AG04449 (cell line): ENCODE data around the gene IFT122.
"Not testable (repeated sequence)": the region's sequence is repeated elsewhere in the genome, so short reads cannot be mapped to it uniquely, and the experiment has no call there.

ENCODE experiments used
- CTCF ChIA-PET: fragments of 350-600 bp; formaldehyde crosslinking; extraction: SDS; loops from one replicate; lab custom pipeline; 2021; ENCODE audit warnings: antibody characterized with exemption; lab: Yijun Ruan, JAX
- POLR2A ChIA-PET: fragments of 400-600, 350-600 bp; formaldehyde crosslinking; extraction: SDS; loops from one replicate; lab custom pipeline; 2020; ENCODE audit warnings: antibody characterized with exemption, inconsistent platforms; lab: Yijun Ruan, JAX
- DNase-seq: peaks from one replicate; pipeline ENCODE4 v3.0.0-alpha.2; 2010; ENCODE audit warnings: low read depth, low spot score
- H3K4me3 ChIP-seq: 2 replicates; pipeline ENCODE4 v1.5.1; 2011; ENCODE audit warnings: low read depth, mild to moderate bottlenecking, control low read depth, low read length
- TF ChIP-seq, protein P1 (sequence below): IDR thresholded peaks from one replicate; pipeline ENCODE4 v1.5.1; 2011; ENCODE audit warnings: mild to moderate bottlenecking, moderate library complexity, low read length, control low read depth, inconsistent platforms; ENCODE audit not compliant: insufficient read depth; ENCODE audit errors: missing control alignments

Gene IFT122

GRCh38 chr3:129491794-129492193 lies 51.8 kb downstream of the IFT122 start:
- POLR2A ChIA-PET = no interaction called here
- TF ChIP-seq, protein P1, sequence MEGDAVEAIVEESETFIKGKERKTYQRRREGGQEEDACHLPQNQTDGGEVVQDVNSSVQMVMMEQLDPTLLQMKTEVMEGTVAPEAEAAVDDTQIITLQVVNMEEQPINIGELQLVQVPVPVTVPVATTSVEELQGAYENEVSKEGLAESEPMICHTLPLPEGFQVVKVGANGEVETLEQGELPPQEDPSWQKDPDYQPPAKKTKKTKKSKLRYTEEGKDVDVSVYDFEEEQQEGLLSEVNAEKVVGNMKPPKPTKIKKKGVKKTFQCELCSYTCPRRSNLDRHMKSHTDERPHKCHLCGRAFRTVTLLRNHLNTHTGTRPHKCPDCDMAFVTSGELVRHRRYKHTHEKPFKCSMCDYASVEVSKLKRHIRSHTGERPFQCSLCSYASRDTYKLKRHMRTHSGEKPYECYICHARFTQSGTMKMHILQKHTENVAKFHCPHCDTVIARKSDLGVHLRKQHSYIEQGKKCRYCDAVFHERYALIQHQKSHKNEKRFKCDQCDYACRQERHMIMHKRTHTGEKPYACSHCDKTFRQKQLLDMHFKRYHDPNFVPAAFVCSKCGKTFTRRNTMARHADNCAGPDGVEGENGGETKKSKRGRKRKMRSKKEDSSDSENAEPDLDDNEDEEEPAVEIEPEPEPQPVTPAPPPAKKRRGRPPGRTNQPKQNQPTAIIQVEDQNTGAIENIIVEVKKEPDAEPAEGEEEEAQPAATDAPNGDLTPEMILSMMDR = no peak
- H3K4me3 ChIP-seq = no peak overlapping the region

DNA sequence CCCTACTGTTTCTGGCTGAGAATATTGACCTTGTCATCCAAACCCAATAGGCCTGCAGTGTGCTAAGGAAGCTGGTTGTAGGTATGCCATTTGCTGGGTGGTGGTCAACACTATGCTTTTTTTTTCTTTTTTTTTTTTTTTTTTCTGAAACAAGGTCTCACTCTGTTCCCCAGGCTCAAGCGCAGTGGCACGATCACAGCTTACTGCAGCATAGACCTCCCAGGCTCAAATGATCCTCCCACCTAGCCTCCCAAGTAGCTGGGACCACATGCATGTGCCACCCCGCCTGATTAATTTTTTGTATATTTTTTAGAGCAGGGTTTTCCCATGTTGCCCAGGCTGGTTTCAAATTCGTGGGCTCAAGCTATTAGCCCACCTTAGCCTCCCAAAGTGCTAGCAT lies 52.7 kb downstream of the IFT122 start:
- TF ChIP-seq, protein P1 = no peak
- DNase-seq = no peak
- POLR2A ChIA-PET = no interaction called here
- no peak overlapping the region for H3K4me3 ChIP-seq
- CTCF ChIA-PET = interaction anchor here (0.6 to 10.7 kb wide), 17 partner anchors 10 to 460 kb away, joined by 3 to 164 read pairs (median 4); no protein-coding TSS in a partner anchor

More at GRCh38 chr3:129491794-129492193, 51.8 kb downstream of the IFT122 start:
- no peak for DNase-seq
- CTCF ChIA-PET = interaction anchor here (0.8 to 10.7 kb wide), 17 partner anchors 10 to 521 kb away, joined by 3 to 164 read pairs (median 4); no protein-coding TSS in a partner anchor

- no peak for DNase-seq
- TF ChIP-seq, protein P1 = no peak
- ChIA-PET POLR2A (no interaction called here), CTCF (interaction anchor here (0.6 to 10.7 kb wide), 15 partner anchors 9 to 613 kb away, joined by 3 to 164 read pairs (median 4); no protein-coding TSS in a partner anchor)
- H3K4me3 ChIP-seq = no peak overlapping the region
Measured at GRCh38 chr3:129493206-129493605, 53.2 kb downstream of the IFT122 start.

GRCh38 chr3:129494499-129494898 lies 54.5 kb downstream of the IFT122 start:
- DNase-seq, H3K4me3 ChIP-seq, POLR2A ChIA-PET: not testable (repeated sequence)
- CTCF ChIA-PET = interaction anchor here (0.7 to 10.7 kb wide), 5 partner anchors 112 to 611 kb away, joined by 3 to 164 read pairs (median 3); no protein-coding TSS in a partner anchor

- peak; percentile 37 for DNase-seq
- H3K4me3 ChIP-seq, POLR2A ChIA-PET: not testable (repeated sequence)
- CTCF ChIA-PET = interaction anchor here (0.6 to 10.7 kb wide), 6 partner anchors 107 to 336 kb away, joined by 3 to 164 read pairs (median 3); no protein-coding TSS in a partner anchor
Measured at GRCh38 chr3:129495006-129495639, 55.1 kb downstream of the IFT122 start.

DNA sequence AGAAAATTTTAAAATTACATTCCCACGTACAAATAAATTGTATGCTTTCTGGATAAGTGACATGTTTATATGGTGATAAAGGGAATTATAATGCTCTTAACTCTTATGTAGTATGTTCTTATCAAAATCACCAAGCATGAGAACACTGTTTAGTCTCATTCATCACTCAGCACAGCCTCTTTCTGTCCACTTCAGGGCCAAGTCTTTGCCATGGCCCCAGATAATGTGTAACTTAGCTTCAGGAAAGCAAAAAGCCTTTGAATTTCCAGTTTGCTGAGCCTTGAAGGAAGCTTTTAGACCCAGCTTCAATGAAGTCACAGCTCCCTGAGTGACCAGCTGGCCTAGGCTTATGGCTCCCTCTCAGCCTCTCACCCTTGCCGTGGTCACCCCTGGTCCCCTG lies 57.9 kb downstream of the IFT122 start:
- H3K4me3 ChIP-seq, DNase-seq: not testable (repeated sequence)
- ChIA-PET CTCF (interaction anchor here (0.9 kb wide), 1 partner anchor 8 kb away, joined by 3 read pairs; no protein-coding TSS in a partner anchor), POLR2A (interaction anchor here (0.7 kb wide), 1 partner anchor 63 kb away, joined by 3 read pairs; no protein-coding TSS in a partner anchor)

GRCh38 chr3:129498603-129499488 lies 58.8 kb downstream of the IFT122 start:
- CTCF ChIA-PET = interaction anchor here (0.9 kb wide), 1 partner anchor 9 kb away, joined by 3 read pairs; no protein-coding TSS in a partner anchor
- H3K4me3 ChIP-seq, DNase-seq, POLR2A ChIA-PET: not testable (repeated sequence)

GRCh38 chr3:129499604-129500333 lies 59.7 kb downstream of the IFT122 start:
- POLR2A ChIA-PET, DNase-seq, H3K4me3 ChIP-seq: not testable (repeated sequence)
- CTCF ChIA-PET = interaction anchor here (0.6 to 1.5 kb wide), 3 partner anchors 10 to 326 kb away, joined by 3 to 6 read pairs (median 3); no protein-coding TSS in a partner anchor
